Sigmoid colon (tissue), 7 donors: ENCODE measurements around the gene MS4A2. TPM values are rescaled to one million over a fixed set of nuclear protein-coding genes. Genes with fewer than 3 reads are reported as not detected.

ENCODE experiments used
- DNase-seq: peaks from one replicate; pipeline ENCODE4 v3.0.0-alpha.2; 2019
- H3K27ac ChIP-seq, 4 donors: fragments of 200-600 bp; sonication (generic); one replicate each; pipeline ENCODE4 v1.5.1; 2016 to 2019; ENCODE audit warnings: mild to moderate bottlenecking in 1 of 4
- H3K27me3 ChIP-seq, 3 donors: fragments of 200-600 bp; sonication (generic); one replicate each; pipeline ENCODE4 v1.5.1; 2019; ENCODE audit warnings: mild to moderate bottlenecking in 1 of 3
- H3K36me3 ChIP-seq, 4 donors: fragments of 200-600 bp; sonication (generic); one replicate each; pipeline ENCODE4 v1.5.1; 2016 to 2019
- H3K4me1 ChIP-seq, 4 donors: fragments of 200-600 bp; sonication (generic); one replicate each; pipeline ENCODE4 v1.5.1; 2017 to 2019
- H3K4me3 ChIP-seq, 4 donors: fragments of 200-600 bp; sonication (generic); one replicate each; pipeline ENCODE4 v1.5.1; 2017 to 2019; ENCODE audit warnings: mild to moderate bottlenecking in 2 of 4, moderate library complexity in 1 of 4
- H3K9me3 ChIP-seq, 4 donors: fragments of 200-600 bp in 3 of 4; sonication (generic) in 3 of 4; one replicate each; pipeline versions ENCODE4 v1.5.1 to v1.6.1; 2013 to 2019
- CTCF ChIP-seq, 4 experiments: fragments of 450-650 bp in 3 of 4; fragments of 200-600 bp in 1 of 4; IDR thresholded peaks; one replicate each; pipeline ENCODE4 v1.5.1; 2016 to 2019; ENCODE audit warnings: antibody characterized with exemption in 4 of 4, mild to moderate bottlenecking in 3 of 4, moderate library complexity in 2 of 4
- EP300 ChIP-seq, 4 donors: sonication (generic); formaldehyde crosslinking; IDR thresholded peaks; one replicate each; pipeline ENCODE4 v1.6.1; 2017; ENCODE audit warnings: antibody characterized with exemption in 4 of 4
- POLR2A ChIP-seq, 2 donors: fragments of 450-650 bp; IDR thresholded peaks; one replicate each; pipeline ENCODE4 v1.6.1; 2016; ENCODE audit warnings: antibody characterized with exemption in 2 of 2, mild to moderate bottlenecking in 2 of 2, moderate library complexity in 2 of 2
- POLR2AphosphoS5 ChIP-seq, 4 donors: sonication (generic); formaldehyde crosslinking; IDR thresholded peaks; one replicate each; pipeline ENCODE4 v1.6.1; 2017; ENCODE audit warnings: antibody characterized with exemption in 4 of 4
- WGBS, 2 donors: extraction: QIAGEN DNeasy Blood & Tissue Kit; methylation state at CpG; one replicate each; pipeline ENCODE4 v1.1.7; 2013; 5-methylcytosine and 5-hydroxymethylcytosine counted together
- intact Hi-C: fragments of 100-400 bp; cut with DNase I; formaldehyde crosslinking; loops from one replicate; pipeline ENCODE4 v1.15.1; 2023
- polyA plus RNA-seq, 3 donors: library from polyadenylated mRNA; stranded (reverse); fragments of 200-250 nt; gene quantifications; one replicate each; pipeline ENCODE4 v1.2.3, GENCODE V29; 2013
- total RNA-seq, 4 donors: library from RNA; depleted of rRNA; stranded (reverse); fragments of >200 nt; gene quantifications; one replicate each; pipeline ENCODE4 v1.1.0, GENCODE V29; 2016
- donor health status: healthy with polysubstance abuse.
- donor health status: Bipolar disorder and iron deficiency.
- donor health status: healthy.

Gene MS4A2
- total and polyA plus RNA-seq, 7 donors = 0.26 to 2.5 (median 1.2) TPM; not detected in 2

- TF ChIP-seq POLR2A (IDR thresholded peaks at IDR 0.05) (no peak), EP300 (IDR thresholded peaks at IDR 0.05) (no peak), POLR2AphosphoS5 (IDR thresholded peaks at IDR 0.05) (no peak), CTCF (IDR thresholded peaks at IDR 0.05) (no peak)
- Histone ChIP-seq H3K27me3 (no peaks in the 10 kb centered on the region), H3K9me3 (no peaks in the 10 kb centered on the region), H3K4me1 (no peaks in the 10 kb centered on the region), H3K27ac (no peak overlapping the region), H3K4me3 (no peak overlapping the region), H3K36me3 (no peaks in the 10 kb centered on the region)
- intact Hi-C loops = no loop called here
- DNase-seq = no peak
- WGBS, 2 donors = 66 to 89% methylated on average over 2 of the region's 2 CpGs
These were observed 2.6 kb upstream of the MS4A2 start for GRCh38 chr11:60085909-60086308.

- intact Hi-C loops = no loop called here
- Histone ChIP-seq H3K9me3 (no peaks in the 10 kb centered on the region), H3K36me3 (no peaks in the 10 kb centered on the region), H3K4me3 (no peak overlapping the region), H3K27me3 (no peaks in the 10 kb centered on the region), H3K4me1 (no peaks in the 10 kb centered on the region), H3K27ac (no peak overlapping the region)
- WGBS, 2 donors = 86 to 92% methylated on average over 1 of the region's 1 CpG
- no peak for DNase-seq
- no peak for TF ChIP-seq POLR2AphosphoS5 (IDR thresholded peaks at IDR 0.05)
- no peak for TF ChIP-seq EP300 (IDR thresholded peaks at IDR 0.05)
- TF ChIP-seq POLR2A (IDR thresholded peaks at IDR 0.05) = no peak
- TF ChIP-seq CTCF (IDR thresholded peaks at IDR 0.05) = no peak
These were observed 1.2 kb upstream of the MS4A2 start for GRCh38 chr11:60087239-60087638.

GRCh38 chr11:60095477-60096120 is 7.1 kb downstream of the MS4A2 start:
- intact Hi-C loops = no loop called here
- Histone ChIP-seq H3K36me3 (no peaks in the 10 kb centered on the region), H3K27me3 (no peaks in the 10 kb centered on the region), H3K27ac (no peak overlapping the region), H3K9me3 (no peaks in the 10 kb centered on the region), H3K4me1 (no peaks in the 10 kb centered on the region), H3K4me3 (no peak overlapping the region)
- no peak for DNase-seq
- 63 to 71% methylated on average over 4 of the region's 4 CpGs for WGBS, 2 donors
- TF ChIP-seq POLR2AphosphoS5 (IDR thresholded peaks at IDR 0.05) (no peak), CTCF (IDR thresholded peaks at IDR 0.05) (no peak), POLR2A (IDR thresholded peaks at IDR 0.05) (no peak), EP300 (IDR thresholded peaks at IDR 0.05) (no peak)

- TF ChIP-seq POLR2A (IDR thresholded peaks at IDR 0.05) = no peak
- no peak for TF ChIP-seq POLR2AphosphoS5 (IDR thresholded peaks at IDR 0.05)
- no peak for TF ChIP-seq EP300 (IDR thresholded peaks at IDR 0.05)
- no peak for TF ChIP-seq CTCF (IDR thresholded peaks at IDR 0.05)
- no peaks in the 10 kb centered on the region for H3K9me3 ChIP-seq
- no peak for DNase-seq
- no peak overlapping the region for H3K4me3 ChIP-seq
- intact Hi-C loops = no loop called here
- 87 to 96% methylated on average over 1 of the region's 1 CpG for WGBS, 2 donors
- H3K27me3 ChIP-seq = no peaks in the 10 kb centered on the region
- H3K27ac ChIP-seq = no peak overlapping the region
- H3K36me3 ChIP-seq = no peaks in the 10 kb centered on the region
- no peaks in the 10 kb centered on the region for H3K4me1 ChIP-seq
These were observed 8.7 kb downstream of the MS4A2 start for GRCh38 chr11:60097189-60097588.

GRCh38 chr11:60098508-60098907 is 10.0 kb downstream of the MS4A2 start:
- TF ChIP-seq POLR2AphosphoS5 (IDR thresholded peaks at IDR 0.05) (no peak), POLR2A (IDR thresholded peaks at IDR 0.05) (no peak), CTCF (IDR thresholded peaks at IDR 0.05) (no peak), EP300 (IDR thresholded peaks at IDR 0.05) (no peak)
- no peak overlapping the region for H3K27ac ChIP-seq
- intact Hi-C loops = no loop called here
- H3K4me1 ChIP-seq = no peaks in the 10 kb centered on the region
- DNase-seq = no peak
- H3K4me3 ChIP-seq = no peak overlapping the region
- H3K36me3 ChIP-seq = no peaks in the 10 kb centered on the region
- H3K9me3 ChIP-seq = no peaks in the 10 kb centered on the region
- H3K27me3 ChIP-seq = no peaks in the 10 kb centered on the region
